Activated CD8-positive, alpha-beta memory T cell treated with anti-CD3 and anti-CD28 coated beads, Interleukin-2, amount 50 U/mL, for 4 hours (primary cell): ENCODE measurements around the gene UGGT2.
A peak's percentile ranks its signal among the peaks of the same experiment; 100 is the strongest.
"Not testable (repeated sequence)": the region's sequence is repeated elsewhere in the genome, so short reads cannot be mapped to it uniquely, and the experiment has no call there.

Experiments used
- DNase-seq: peaks from one replicate; pipeline ENCODE4 v3.0.0-alpha.2; 2020

UGGT2 gene

GRCh38 chr13:95893861-95894260 is 159.3 kb downstream of the UGGT2 start:
- no peak for DNase-seq

DNA sequence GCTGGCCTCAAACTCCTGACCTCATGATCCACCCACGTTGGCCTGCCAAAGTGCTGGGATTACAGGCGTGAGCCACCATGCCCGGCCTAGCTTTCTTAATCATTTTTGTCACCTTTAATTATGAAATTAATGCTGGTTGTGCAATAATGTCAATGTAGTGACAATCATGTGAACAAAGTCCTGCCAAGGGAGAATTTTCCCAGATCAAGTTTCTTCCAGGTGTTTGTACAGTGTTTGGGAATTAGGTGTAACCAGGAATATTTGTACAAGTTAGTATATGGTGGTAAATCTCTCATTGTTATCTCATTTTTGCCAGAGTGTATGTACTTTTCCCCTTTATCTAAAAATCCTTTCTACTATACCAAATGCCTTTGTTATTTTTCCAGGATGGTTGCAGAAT is 171.1 kb downstream of the UGGT2 start:
- no peak for DNase-seq

GRCh38 chr13:95880331-95880730 is 172.9 kb downstream of the UGGT2 start:
- DNase-seq: no peak

DNA sequence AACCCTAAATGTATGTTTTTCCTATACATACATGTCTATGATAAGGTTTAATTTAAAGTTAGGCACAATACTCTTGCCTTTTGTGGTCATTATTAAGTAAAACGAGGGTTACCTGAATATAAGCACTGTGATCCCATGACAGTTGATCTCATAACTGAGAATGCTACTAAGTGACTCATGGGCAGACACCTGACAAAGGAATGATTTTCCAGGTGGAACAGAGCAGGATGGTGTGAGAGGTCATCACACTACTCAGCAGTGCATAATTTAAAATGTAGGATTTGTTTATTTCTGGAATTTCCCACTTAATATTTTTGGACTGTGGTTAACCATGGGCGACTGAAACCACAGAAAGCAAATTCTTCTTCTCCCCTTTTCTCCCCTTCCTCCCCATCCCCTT is 178.9 kb downstream of the UGGT2 start:
- no peak for DNase-seq

DNA sequence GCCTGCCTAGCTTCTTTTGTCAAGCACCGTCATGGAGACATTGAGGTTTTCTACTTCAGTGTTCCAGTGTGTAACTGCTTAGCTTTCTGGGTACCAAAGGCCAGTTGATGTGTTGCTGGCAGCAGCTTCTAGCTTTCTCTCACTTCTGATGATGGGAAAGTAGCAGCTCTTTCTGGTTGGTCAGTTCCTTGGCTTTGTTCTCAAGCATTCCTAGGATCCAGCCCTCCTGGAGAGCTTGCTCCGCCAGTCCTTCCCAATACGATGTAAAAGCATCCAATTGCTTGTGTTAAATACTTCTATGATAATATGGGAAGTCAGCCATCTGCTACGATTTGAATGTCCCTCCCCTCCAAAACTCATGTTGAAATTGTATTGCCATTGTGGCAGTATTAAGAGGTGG is 182.8 kb downstream of the UGGT2 start:
- DNase-seq: no peak

DNA sequence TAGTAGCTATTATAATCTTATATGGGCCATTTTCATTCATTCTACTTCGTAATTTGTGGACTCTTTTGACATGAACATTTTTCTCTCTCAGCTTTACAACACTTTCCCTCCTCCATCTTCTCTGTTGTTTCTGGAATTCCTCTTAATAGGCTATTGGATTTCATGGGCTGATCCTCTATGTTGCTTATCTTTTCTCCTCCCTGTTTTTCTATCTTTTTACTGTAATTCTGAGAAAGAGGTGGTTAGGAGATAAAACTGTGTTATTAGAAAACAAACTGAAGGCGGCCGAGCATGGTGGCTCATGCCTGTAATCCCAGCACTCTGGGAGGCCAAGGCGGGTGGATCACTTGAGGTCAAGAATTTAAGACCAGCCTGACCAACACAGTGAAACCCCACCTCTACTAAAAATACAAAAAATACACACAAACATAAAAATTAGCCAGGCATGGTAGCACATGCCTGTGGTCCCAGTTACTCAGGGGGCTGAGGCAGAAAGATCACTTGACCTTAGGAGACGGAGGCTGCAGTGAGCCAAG is 188.1 kb downstream of the UGGT2 start:
- no peak for DNase-seq

DNA sequence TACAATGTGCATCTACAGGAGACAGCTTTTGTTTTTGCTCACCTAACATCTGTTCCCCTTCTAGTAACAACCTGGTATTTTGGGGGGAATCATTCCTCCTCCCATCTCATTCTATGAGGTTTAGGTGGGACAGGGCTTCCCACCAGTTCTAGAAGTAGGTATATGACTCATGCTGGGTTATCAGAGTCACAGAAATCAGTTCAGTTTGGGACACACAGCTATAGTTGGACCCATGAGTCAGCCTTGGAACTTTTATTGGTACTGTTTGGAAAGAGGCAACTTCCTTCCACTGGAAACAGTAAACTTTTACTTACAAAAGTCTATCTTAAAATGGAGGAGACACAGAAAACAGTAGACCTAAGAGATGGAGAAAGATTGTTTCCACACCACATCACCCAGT is 190.8 kb downstream of the UGGT2 start:
- no peak for DNase-seq

DNA sequence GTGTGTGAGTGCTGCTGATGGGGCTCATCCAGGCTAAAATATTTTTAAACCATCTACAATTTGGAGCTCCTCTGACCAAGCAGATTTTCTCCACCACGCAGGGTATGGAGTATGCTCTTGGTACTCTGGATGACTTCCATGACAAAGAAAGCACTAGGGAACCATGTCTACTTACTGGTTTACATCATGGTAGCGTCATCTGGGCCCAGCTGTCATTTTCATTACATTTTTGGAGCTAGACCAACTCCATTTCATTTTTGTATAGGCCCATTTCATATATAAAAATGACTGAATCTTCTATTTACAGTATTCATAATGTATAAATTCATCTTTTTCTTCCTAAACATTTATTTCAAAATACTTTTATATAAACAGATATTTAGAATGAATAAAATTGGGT is 191.9 kb downstream of the UGGT2 start:
- no peak for DNase-seq

- no peak for DNase-seq
These were observed 194.7 kb downstream of the UGGT2 start for GRCh38 chr13:95858286-95859075.

GRCh38 chr13:95845656-95846055 is 207.5 kb downstream of the UGGT2 start:
- not testable (repeated sequence) for DNase-seq

DNA sequence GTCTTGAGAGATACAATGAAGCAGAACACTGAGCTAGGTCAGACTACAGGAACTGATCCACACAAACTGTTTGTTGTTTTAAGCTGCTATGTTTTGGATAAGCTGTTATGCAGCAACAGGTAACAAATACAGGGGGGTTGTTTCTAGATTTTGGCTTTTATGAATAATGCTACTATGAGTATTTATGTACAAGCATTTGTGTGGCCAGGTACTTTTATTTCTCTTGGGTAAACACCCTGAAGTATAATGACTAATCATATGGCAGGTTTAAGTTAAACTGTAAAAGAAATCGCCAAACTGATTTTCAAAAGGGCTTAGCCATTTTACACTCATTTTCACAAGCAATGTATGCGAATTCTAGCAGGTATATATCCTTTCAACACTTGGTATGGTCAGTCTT is 210.3 kb downstream of the UGGT2 start:
- no peak for DNase-seq

- DNase-seq: no peak
These were observed 211.3 kb downstream of the UGGT2 start for GRCh38 chr13:95841894-95842293.

DNA sequence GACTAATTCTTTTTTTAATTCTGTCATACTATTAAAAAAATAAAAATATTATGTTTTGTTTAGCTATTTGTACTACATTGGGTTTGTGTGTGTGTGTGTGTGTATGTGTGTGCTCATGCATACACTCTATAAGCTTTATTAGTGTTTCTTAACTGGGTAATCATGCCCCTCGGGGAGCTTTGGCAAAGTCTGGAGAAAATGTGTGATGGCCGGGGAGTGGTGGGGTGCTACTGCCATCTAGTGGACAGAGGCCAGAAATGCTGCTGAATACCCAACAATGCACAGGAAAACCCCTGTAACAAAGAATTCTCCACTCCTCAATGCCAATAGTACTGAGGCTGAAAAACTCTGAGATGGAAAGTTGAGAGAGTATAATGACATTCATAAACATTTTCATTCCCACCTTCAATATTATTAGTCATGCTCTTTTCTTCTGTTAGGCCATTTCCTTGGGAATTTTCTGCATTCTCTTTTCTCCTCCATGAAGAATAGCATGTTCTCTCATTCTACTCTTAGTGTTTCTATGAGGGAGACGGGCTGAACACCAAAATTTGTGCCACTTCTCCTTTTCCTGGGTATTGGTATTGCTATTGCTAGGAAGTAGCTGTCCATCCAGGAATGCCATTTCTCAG is 219.0 kb downstream of the UGGT2 start:
- peak; percentile 62 for DNase-seq

DNA sequence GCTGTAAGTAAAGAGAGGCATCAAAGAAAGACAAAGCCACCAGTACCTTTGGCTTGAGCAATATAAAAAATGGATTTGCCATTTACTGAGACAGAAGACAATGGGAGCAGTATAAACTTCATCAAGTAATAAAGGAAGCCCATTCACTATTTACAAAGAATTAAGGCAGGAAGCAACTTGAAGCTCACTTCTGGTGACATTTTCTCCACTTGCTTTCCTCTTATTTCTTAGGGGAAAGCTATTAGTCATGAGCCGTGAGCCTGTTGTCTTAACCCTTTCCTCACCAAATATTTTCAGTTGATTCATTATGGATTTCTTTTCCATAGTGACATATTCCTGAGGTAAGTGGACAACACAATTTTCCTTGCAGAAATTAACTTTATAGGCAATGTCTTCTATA is 219.5 kb downstream of the UGGT2 start:
- no peak for DNase-seq

DNA sequence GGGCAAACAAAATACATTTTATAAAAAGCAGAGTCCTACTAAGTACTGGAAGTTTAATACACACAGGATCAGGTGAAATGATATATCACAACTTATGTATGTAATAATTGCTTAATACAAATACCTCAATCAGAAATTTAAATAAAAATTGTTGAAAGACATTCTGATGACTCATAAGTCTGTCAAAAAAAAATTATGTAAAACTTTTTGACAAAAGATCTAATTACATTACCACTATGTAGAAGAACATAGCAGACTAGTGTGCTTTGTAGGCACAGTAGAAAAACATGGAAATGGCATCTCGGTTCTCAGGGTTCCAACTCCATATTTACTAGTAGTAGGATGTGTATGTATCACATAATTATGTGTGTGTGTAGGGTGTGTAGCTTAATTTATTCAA is 220.1 kb downstream of the UGGT2 start:
- DNase-seq: no peak

GRCh38 chr13:95822303-95822702 is 230.9 kb downstream of the UGGT2 start:
- no peak for DNase-seq

DNA sequence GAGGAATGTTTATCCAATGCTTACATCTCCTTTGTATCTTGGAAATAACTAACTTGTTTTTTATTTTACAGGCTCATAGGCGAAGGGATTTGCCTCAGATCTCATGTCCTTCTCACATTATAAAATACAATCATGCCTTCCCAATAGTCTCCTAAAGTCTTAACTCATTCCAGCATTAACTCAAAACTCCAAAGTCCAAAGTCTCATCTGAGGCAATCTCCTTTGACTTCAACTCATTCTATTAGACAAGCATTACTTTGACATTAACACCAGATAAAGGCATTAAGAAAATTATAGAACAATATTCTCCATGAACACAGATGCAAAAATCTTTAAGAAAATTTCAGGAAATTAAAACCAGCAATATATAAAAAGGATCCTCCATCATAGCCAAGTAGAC is 238.7 kb downstream of the UGGT2 start:
- DNase-seq: no peak

GRCh38 chr13:95813139-95813538 is 240.1 kb downstream of the UGGT2 start:
- no peak for DNase-seq

- DNase-seq: no peak
These were observed 243.8 kb downstream of the UGGT2 start for GRCh38 chr13:95809429-95809828.

GRCh38 chr13:95805921-95806320 is 247.3 kb downstream of the UGGT2 start:
- no peak for DNase-seq

GRCh38 chr13:95801825-95802224 is 251.4 kb downstream of the UGGT2 start:
- DNase-seq: no peak

DNA sequence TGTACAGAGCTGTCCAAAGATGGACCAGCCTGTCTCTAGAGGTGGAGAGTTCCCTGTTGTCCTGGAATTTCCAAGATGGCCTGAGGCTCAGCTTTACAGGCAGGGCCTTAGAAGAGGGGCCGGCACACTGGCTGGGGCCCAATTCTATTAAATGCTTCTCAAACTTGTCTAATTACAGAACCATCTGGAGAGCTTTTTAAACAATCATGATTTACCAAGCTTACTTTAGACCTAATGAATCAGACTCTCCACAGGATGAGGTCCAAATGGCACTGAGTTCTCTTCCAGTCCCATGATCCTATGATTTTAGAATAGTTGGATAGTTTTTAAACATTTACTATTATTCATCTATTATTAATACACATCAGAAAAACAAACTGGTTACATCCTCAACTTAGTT is 252.8 kb downstream of the UGGT2 start:
- DNase-seq: no peak

- DNase-seq: no peak
These were observed 256.2 kb downstream of the UGGT2 start for GRCh38 chr13:95797016-95797415.

DNA sequence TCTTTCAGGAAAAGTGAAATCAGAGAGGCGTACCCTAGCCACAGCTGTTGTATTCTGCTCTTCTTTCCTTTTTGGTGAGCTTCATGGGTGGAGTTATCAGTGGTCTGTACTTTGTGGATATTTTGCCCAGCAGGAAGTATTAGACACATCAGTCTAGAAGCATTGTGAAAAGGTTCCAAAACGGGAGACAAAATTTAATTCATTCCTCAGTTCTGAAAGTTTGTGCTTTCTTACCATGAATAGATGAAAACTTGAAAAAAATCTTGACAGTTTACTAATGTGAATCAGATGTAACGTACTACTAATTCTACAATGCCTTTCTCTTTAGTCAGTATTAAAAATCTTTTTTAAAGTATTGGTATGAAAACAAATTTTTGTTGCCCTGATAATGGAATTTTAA is 259.4 kb downstream of the UGGT2 start:
- no peak for DNase-seq
